GM23248 (cell line): ENCODE measurements around the gene TGIF2LY. TPM values are rescaled to one million over a fixed set of nuclear protein-coding genes. Genes with fewer than 3 reads are reported as not detected.
"Not testable (repeated sequence)": the region's sequence is repeated elsewhere in the genome, so short reads cannot be mapped to it uniquely, and the experiment has no call there.

Experiments used
- DNase-seq: peaks from one replicate; pipeline ENCODE4 v3.0.0-alpha.2; 2015
- H2AFZ ChIP-seq: fragments of 200-600 bp; sonication (generic); 2 replicates; pipeline ENCODE4 v1.6.1; 2016; ENCODE audit warnings: antibody characterized with exemption
- H3F3A ChIP-seq: fragments of 200-600 bp; sonication (generic); 2 replicates; pipeline ENCODE4 v1.6.1; 2016; ENCODE audit warnings: mild to moderate bottlenecking, antibody characterized with exemption, mixed run types; ENCODE audit not compliant: insufficient read depth
- H3K27ac ChIP-seq: fragments of 200-600 bp; sonication (generic); 2 replicates; pipeline ENCODE4 v1.5.1; 2016; ENCODE audit warnings: mild to moderate bottlenecking
- H3K27me3 ChIP-seq: fragments of 200-600 bp; sonication (generic); replicated peaks from 2 replicates; pipeline ENCODE4 v1.6.1; 2016; ENCODE audit warnings: mild to moderate bottlenecking; ENCODE audit not compliant: insufficient read depth
- H3K36me3 ChIP-seq: fragments of 200-600 bp; sonication (generic); 2 replicates; pipeline ENCODE4 v1.6.1; 2016; ENCODE audit warnings: low read depth, mild to moderate bottlenecking
- H3K4me1 ChIP-seq: fragments of 200-600 bp; sonication (generic); 2 replicates; pipeline ENCODE4 v1.6.1; 2016; ENCODE audit warnings: mild to moderate bottlenecking; ENCODE audit not compliant: insufficient read depth
- H3K4me2 ChIP-seq: fragments of 200-600 bp; sonication (generic); one replicate; pipeline ENCODE4 v1.6.1; 2016; ENCODE audit warnings: mild to moderate bottlenecking; ENCODE audit not compliant: unreplicated experiment
- H3K4me3 ChIP-seq: fragments of 200-600 bp; sonication (generic); 2 replicates; pipeline ENCODE4 v1.5.1; 2016; ENCODE audit warnings: mild to moderate bottlenecking
- H3K79me2 ChIP-seq: fragments of 200-600 bp; sonication (generic); 2 replicates; pipeline ENCODE4 v1.6.1; 2016; ENCODE audit warnings: mild to moderate bottlenecking; ENCODE audit not compliant: insufficient read depth
- H3K9ac ChIP-seq: fragments of 200-600 bp; sonication (generic); 2 replicates; pipeline ENCODE4 v1.6.1; 2016; ENCODE audit warnings: mild to moderate bottlenecking
- H3K9me2 ChIP-seq: fragments of 200-600 bp; sonication (generic); 2 replicates; pipeline ENCODE4 v1.6.1; 2016; ENCODE audit warnings: mixed run types, mild to moderate bottlenecking, moderate library complexity; ENCODE audit not compliant: insufficient read depth
- H3K9me3 ChIP-seq: fragments of 200-600 bp; sonication (generic); one replicate; pipeline ENCODE4 v1.6.1; 2017; ENCODE audit warnings: low read depth
- H4K20me1 ChIP-seq: fragments of 200-600 bp; sonication (generic); 2 replicates; pipeline ENCODE4 v1.6.0; 2016; ENCODE audit not compliant: insufficient read depth
- WGBS, 2 experiments: methylation state at CpG; one replicate each; pipeline ENCODE4 v1.1.6; 2015 to 2017; ENCODE audit warnings: low lambda C conversion rate in 2 of 2, low coverage in 1 of 2; ENCODE audit errors: missing lambda C conversion rate in 2 of 2; 5-methylcytosine and 5-hydroxymethylcytosine counted together
- in situ Hi-C: fragments of 300-500 bp; cut with MboI; formaldehyde crosslinking; loops from 2 replicates; pipeline ENCODE4 v1.15.0; 2020
- polyA plus RNA-seq: library from polyadenylated mRNA; unstranded; fragments of >200 nt; fragmentation: Nextera tagmentation; extraction: Ambion mirVana; gene quantifications from 2 replicates; pipeline ENCODE4 v1.2.1, GENCODE V29; 2016
- small RNA-seq: library from RNA; depleted of rRNA; stranded (forward); fragments of <200 nt; gene quantifications from one replicate; pipeline ENCODE3, GENCODE V24; 2014; ENCODE audit warnings: low read depth, low replicate concordance
- total RNA-seq: library from RNA; depleted of rRNA; stranded (reverse); fragments of >200 nt; shearing (Covaris generic); gene quantifications from 2 replicates; pipeline ENCODE4 v1.2.3, GENCODE V29; 2014; rRNA removed

The TGIF2LY gene
- total RNA-seq (not detected in 2 replicates), polyA plus RNA-seq (not detected in 2 replicates)

GRCh38 chrY:3578767-3579166 lies at the start of gene TGIF2LY:
TSS of gene TGIF2LY (plus strand) at chrY:3579067. CDS start at chrY:3579245, 178 bp downstream.
- H2AFZ ChIP-seq, H3F3A ChIP-seq, H3K27me3 ChIP-seq, H3K36me3 ChIP-seq, H3K4me3 ChIP-seq, H3K9ac ChIP-seq, H3K4me1 ChIP-seq, H4K20me1 ChIP-seq, in situ Hi-C loops, H3K9me2 ChIP-seq, H3K27ac ChIP-seq, H3K79me2 ChIP-seq, H3K4me2 ChIP-seq, H3K9me3 ChIP-seq, DNase-seq: not testable (repeated sequence)
- WGBS, 2 experiments: 39 to 57% methylated on average over 8 to 9 of the region's 9 CpGs

Small RNA genes lying within 50 kb of the gene (small RNA-seq; reads per million reads assigned to genes)
- gene PRRC2CP1: not detected
